Epidermal melanocyte (primary cell): ENCODE results near the gene SACM1L.

Experiments used
- DNase-seq: peaks from one replicate; pipeline ENCODE4 v3.0.0; 2011; ENCODE audit warnings: low spot score; ENCODE audit not compliant: insufficient read length

SACM1L gene

DNA sequence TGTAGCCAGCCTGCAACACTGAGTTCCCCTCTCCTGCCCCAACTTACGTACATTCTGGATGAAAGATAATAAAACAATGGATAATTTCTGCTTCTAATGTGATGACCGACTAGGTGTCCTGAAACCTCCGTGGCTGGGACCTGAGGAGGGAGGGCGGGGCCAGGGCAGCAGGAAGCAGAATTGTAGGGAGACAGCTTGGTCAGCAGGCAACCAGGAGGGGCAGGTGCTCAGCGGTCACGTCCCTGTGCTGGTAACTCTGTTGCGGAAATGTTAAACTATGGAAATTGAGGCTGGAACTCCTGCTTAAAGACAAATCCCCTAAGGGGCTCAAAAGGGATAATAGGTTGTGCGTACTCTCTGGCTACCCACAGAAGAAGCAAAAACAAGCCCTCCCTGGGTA is 76.8 kb downstream of the SACM1L start:
- DNase-seq: no peak

DNA sequence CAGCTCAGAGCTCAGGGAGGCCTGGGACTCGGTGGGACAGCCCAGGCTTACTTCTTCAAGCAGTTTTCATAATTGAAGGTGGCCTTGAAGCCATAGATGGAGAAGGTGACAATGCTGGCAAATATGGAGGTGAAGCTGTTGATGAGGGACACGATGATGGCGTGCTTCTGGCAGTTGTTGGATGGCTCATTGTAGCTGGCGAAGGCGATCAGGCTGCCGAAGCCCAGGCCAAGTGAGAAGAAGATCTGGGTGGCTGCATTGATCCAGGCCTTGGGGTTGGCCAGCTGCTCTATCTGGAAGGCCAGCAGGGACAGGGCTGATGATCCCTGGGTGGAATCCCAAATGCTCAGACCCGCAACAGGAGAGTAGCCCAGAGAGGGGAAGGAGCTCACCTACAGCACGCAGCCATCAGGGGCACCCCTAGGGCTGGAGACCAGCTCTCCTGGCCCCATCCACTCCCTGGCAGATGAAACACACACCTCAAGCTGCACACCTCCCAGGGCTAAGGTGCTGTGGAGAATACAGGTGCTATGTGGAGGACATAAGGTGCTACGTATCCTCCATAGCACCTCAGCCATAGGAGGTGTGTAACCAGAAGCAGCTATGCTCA is 82.1 kb downstream of the SACM1L start:
- no peak for DNase-seq

DNA sequence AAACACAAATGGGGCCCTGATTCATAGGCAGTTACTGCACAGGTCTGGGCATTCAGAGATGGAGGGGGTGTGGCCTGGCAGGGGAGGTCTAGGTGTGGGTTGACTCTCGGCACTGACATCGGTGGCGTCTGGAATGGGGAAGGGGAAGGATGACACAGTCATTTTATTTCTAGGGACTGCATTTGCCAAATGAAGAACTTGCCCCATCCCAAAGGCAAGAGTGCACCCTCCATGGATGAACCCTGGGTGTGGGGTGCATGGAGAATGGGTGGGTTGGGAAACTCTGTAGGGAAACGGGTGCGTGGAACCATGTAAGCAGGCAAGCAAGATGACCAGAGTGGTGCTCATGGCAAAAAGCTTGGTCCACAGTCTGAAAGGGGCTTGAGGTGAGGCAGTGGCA is 82.6 kb downstream of the SACM1L start:
- no peak for DNase-seq

GRCh38 chr3:45772341-45773035 is 83.3 kb downstream of the SACM1L start:
- DNase-seq: no peak

DNA sequence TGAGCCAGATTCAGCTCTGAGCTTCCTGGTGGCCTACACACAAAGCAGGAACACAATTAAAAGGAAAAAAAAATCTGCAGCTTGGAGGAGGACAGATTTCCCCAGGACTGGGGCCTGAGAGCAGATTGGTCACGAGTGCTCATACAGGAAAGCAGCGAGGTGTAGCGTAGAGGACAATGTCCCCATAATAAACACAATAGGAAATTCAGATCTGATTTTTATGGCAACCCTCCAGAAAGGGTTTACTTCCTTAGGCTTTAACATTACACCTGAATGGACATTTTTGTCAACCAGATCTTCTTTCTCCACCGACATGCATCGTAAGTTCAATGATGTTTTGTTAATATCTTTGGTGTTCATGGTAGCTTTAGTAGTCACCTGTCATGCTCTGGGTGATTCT is 83.9 kb downstream of the SACM1L start:
- no peak for DNase-seq

- DNase-seq: no peak
These were observed 84.7 kb downstream of the SACM1L start for GRCh38 chr3:45773714-45774449.

DNA sequence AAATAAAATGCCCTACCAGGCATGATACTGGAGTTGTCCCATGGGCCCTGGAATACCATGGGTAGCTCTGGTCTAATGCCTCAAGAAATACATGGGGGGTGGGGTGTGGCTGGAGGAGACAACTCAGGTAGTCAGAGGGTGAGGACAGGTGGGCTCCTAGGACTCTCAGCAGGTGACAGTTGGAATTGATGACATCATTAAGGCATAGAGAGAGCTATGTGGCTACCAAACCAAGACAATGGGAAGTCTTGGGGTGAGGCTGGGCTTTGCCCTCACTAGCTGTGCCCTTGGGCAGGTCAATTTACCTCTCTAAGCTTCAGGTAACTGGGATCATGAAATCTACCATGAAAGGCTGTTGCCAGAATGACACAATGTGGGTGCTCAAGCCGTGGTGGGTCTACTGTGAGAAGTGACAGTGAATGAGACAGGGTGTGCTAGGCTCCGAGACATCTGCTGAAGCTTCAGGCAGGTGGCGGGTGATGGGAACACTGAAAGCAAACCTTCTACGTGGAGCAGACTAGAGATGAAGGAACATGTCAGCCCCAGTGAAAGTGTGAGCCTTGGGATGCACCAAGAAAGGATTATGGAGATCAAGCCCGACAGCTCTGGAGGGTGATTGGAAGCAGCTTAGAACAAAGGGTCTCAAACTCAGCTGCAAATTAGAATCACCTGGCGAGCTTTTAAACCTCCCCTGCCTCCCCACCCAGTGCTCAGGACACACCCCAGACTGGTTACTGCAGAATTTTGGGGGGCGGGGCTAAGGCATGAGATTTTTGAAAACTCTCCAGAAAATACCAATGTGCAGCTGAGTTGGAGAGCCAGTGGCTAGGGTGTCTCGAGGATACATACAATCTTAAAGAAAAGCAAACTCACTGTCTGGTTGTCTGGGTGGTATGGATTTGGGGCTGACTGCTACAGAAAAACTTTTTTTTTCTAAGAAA is 85.7 kb downstream of the SACM1L start:
- no peak for DNase-seq

GRCh38 chr3:45775571-45776300 is 86.5 kb downstream of the SACM1L start:
- no peak for DNase-seq

DNA sequence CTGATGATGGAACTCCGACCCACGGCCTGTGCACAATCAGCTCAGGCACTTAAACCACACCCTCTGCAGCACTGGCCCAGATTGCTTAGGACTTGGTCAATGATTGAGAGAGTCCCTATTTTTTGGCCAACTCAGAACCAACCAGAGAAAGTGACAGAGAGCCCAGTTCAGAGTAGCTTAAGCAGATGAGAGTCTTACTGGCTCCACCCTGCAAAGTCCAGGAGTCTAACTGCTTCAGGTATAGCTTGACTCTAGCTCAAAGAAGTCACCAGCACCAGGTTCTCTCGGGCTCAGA is 87.1 kb downstream of the SACM1L start:
- DNase-seq: no peak

GRCh38 chr3:45776611-45777010 is 87.4 kb downstream of the SACM1L start:
- DNase-seq: no peak

- no peak for DNase-seq
These were observed 88.0 kb downstream of the SACM1L start for GRCh38 chr3:45777111-45777745.

DNA sequence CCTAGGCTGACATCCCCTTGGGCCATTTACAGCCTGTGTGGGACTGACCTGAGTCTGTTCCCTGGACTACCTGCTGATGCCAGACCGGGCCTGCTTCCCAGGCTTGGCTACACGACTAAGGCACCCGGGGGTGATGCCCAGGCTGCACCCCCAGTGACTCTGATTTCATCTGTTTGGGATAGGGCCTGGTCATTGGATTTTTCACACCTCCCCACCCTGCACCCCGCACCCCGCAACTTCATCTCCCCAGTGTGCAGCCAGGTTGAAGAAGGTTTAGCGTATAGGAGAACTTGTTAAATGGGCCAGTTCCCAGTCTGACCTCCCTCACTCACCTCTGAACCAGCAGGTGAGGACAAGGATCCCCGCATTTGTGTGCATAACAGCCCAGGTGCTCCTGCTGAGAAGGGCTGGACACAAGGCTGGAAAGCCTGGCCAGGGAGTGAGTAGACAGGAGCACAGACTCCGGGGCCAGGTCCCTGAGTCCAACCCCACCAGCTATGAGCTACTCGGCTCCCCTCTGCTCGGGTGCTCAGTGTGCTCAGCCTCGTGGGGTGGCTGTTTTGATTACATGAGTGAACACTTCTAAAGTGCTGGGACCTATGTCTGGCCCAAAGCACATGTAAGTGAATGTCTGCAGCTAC is 88.7 kb downstream of the SACM1L start:
- DNase-seq: no peak

GRCh38 chr3:45778761-45779201 is 89.6 kb downstream of the SACM1L start:
- no peak for DNase-seq

DNA sequence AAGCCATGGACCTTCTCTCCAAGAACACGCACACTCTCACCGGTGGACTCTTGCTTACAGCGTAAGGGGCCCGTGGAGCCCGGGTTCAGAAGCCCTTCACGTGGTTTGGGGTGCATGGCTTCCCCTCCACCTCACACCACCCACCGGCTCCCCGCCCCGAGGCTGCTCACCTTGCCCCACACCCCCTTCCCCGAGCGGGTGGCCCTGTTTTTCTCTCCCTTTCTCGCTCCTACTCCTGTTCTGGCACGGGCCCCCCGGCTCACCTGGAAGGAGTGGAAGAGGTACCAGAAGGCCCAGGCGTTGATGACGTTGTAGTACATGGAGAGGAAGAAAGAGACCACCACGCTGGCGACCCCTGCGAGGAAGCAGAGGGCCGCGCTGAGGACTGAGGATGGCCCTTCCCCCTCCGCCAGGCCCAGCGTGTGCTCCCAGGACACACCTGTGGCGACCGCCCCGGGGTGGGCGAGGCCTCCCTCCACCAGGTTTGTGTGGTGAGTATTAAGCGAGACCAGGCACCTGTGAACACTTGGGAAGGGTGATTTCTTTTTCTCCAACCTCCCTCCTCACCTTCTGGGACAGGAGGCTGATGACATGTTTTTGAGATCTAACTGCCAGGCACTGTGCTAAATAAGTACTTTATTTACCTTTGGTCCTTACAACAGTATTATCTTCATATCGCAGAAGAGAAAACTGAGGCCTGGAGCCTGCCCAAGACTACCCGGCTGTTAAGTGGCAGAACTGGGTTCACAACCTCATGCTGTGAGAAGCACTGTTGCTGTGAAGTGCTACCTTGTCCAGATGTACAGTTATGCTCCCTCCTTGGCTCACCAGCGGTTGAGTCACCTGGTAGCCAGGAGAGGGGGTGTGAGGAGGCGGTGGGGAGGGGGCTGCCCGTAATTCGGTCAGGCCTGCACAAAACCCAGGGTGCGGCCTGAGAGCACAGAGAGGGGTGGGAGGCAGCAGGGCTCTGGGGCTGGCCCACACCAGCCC is 90.8 kb downstream of the SACM1L start:
- DNase-seq: no peak

DNA sequence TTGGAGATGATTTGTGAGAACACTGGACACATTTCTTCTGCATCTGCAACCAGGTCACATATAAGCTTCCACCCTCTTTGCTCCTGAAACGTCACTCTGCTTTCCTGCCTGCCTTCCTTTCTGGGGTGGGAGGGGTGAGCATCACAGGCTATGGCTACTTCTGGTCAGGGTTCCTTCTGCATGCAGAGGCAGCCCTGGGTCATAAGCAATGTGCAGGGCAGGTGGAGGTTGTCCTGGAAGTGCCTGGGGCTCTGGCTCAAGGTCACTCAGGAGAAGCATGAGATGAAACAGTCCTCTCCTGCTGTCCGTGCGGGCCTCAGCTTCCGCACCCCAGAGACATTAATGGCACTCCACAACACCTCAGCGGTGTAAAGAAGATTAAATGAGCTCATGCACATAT is 92.1 kb downstream of the SACM1L start:
- no peak for DNase-seq

DNA sequence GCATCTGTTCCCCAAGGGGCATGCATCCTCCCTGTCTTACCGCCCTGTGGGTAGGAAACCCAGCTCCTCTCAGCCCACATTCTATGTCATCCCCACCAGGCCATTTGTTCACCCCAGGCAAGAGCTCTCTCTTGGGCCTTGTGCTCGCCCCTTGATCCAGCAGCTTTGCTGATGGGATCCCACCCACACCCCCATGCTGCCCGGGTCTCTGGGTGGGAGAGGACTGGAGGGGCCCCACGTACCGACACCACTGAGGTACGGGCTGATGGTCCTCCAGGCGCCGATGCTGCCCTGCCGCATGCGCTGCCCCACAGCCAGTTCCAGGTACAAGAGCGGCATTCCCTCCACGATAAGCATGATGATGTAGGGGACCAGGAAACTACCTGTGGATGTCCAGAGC is 92.6 kb downstream of the SACM1L start:
- DNase-seq: no peak

DNA sequence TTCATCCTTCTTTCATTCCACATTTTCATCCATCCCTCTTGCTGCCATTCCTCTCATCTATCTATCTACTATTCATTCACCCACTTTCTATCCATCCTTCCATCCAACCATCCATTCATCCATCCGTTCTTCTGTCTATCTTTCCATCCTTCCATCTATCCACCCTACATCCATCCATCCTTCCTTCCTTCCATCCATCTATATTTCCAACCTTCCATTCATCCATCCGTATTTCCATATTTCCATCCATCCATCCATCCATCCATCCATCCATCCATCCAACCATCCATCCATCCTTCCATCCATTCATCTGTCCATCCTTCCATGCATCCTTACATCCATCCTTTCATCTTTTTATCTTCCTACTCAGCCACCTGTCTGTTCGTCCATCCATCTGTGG is 93.2 kb downstream of the SACM1L start:
- no peak for DNase-seq

DNA sequence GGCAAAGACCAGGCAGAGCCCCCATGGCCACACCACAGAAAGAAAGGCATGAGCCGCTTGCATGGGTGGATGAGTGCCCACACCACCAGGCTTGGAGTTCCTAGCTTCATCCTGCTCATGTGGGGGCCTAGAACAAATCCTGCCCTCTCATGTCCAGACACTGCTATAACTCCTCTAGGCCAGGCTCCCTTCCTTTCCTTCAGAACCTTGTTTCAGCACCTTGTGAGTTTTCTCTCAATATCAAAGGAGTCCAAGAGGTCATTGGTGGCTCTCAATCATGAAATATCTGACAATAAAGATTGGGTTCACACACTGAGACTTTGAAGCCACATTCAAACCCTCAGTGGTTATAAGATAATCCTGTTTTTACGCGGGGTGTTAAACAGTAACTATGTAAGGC is 94.5 kb downstream of the SACM1L start:
- no peak for DNase-seq

- no peak for DNase-seq
These were observed 96.5 kb downstream of the SACM1L start for GRCh38 chr3:45785605-45786150.
